ENCODE data around the gene ZCCHC17. TPM values are rescaled to one million over a fixed set of nuclear protein-coding genes. Genes with fewer than 3 reads are reported as not detected.

ZCCHC17 gene
- total RNA-seq, 1 experiment from 2014 or later: 42.0 TPM

DNA sequence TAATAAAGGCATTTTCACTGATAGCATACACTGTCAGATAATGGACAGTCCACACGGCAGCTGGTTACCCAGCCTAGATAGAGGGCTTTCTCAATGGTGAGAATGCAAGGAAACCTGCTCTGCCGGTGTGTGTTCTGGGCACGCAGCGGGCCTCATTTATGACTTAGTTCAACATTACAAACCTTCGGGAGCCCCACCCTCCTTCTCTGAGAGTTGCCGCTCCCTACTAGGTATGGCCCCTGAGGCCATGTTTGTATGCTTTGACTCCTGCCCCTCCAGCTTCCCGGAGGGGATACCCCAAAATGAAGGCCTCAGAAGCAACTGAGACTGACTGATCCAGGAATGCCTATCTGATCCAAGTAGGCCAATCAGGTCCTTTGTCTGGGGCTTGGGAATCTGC is 93.2 kb downstream of the ZCCHC17 start (continued):
- TF ChIP-seq, protein P1, sequence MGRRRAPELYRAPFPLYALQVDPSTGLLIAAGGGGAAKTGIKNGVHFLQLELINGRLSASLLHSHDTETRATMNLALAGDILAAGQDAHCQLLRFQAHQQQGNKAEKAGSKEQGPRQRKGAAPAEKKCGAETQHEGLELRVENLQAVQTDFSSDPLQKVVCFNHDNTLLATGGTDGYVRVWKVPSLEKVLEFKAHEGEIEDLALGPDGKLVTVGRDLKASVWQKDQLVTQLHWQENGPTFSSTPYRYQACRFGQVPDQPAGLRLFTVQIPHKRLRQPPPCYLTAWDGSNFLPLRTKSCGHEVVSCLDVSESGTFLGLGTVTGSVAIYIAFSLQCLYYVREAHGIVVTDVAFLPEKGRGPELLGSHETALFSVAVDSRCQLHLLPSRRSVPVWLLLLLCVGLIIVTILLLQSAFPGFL (CRISPR knock-in tag; IDR thresholded peaks at IDR 0.05; ENCODE audit: borderline replicate concordance): no peak
- no peak for TF ChIP-seq TEAD1 (CRISPR knock-in tag; IDR thresholded peaks at IDR 0.05)
- TF ChIP-seq IRF2 (CRISPR knock-in tag; IDR thresholded peaks at IDR 0.05; ENCODE audit: borderline replicate concordance, low read depth): no peak
- TF ChIP-seq CREB1 (CRISPR knock-in tag; IDR thresholded peaks at IDR 0.05): no peak

DNA sequence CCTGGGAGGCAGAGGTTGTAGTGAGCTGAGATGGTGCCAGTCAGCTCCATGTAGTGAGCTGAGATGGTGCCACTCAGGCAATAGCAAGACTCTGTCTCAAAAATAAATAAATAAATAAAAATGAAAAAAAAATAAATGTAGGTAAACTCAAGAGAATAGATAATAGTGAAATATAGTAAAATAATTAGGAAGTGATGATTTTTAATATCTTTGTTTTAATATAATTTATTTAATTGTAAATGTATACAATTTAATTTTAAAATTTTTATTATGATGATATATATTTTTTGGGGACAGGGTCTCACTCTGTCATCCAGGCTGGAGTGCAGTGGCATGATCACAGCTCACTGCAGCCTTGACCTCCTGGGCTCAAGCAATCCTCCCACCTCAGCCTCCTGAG is 96.6 kb downstream of the ZCCHC17 start:
- ChIA-PET CTCF (interaction anchor here (2.8 to 6.3 kb wide), 3 partner anchors 9 to 26 kb away, joined by 27 to 225 read pairs (median 85); partner anchors contain the start of gene FABP3), POLR2A (interaction anchor here (0.5 to 1.9 kb wide), 2 partner anchors 21 to 38 kb away, joined by 3 to 8 read pairs; no protein-coding TSS in a partner anchor)
- no peak overlapping the region for H3K4me3 Mint-ChIP-seq
- no peaks in the 10 kb centered on the region for H3K36me3 Mint-ChIP-seq
- no peak overlapping the region for H3K27ac Mint-ChIP-seq
- H3K27me3 Mint-ChIP-seq (ENCODE audit: low read depth): peaks cover 9% of the 10 kb centered on the region
- no peaks in the 10 kb centered on the region for H3K9me3 Mint-ChIP-seq
- H3K4me1 Mint-ChIP-seq: peaks cover 19% of the 10 kb centered on the region
- peak; percentile 95 for TF ChIP-seq HMGA2 (CRISPR knock-in tag; IDR thresholded peaks at IDR 0.05)
- no peak for TF ChIP-seq GTF2I (CRISPR knock-in tag; conservative IDR thresholded peaks at IDR 0.05)
- no peak for TF ChIP-seq ZNF121 (CRISPR knock-in tag; IDR thresholded peaks at IDR 0.05)
- TF ChIP-seq, protein P2, sequence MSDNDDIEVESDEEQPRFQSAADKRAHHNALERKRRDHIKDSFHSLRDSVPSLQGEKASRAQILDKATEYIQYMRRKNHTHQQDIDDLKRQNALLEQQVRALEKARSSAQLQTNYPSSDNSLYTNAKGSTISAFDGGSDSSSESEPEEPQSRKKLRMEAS (CRISPR knock-in tag; IDR thresholded peaks at IDR 0.05): no peak
- no peak for DNase-seq (ENCODE audit: low spot score)
- ATAC-seq: no peak

DNA sequence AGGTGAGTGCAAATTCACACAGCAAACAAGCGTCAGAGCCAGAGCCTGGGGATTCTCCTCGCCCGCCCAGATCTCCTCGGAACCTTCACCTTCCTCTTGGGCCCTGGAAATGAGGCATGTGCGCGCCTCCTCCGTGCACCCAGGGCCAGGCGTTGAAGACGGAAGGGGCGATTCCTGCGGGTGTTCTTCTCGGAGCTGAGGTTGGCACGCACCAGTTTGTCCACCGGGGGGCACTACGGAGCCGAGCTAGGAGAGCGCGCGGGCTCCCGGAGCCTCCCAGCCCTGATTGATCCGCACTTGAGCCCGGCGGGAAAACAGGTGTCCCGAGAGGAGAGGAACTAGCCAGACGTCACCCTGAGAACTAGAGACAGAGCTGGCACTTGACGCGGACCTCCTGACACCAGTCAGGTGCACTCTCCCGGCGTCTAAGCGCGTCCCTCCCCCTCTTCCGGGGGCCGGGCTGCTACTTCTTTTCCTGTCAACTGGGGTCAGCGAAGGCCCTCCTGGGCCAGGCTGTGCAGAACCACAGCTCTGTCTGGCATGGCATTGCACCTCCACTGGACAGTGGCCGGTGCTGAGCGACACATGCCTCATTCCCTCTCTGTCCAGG is 97.9 kb downstream of the ZCCHC17 start:
- peaks cover 19% of the 10 kb centered on the region for H3K4me1 Mint-ChIP-seq
- ATAC-seq (peak; percentile 95), DNase-seq (ENCODE audit: low spot score) (peak; percentile 96)
- ChIA-PET POLR2A (interaction anchor here (1.2 to 1.9 kb wide), 4 partner anchors 20 to 155 kb away, joined by 5 to 14 read pairs (median 7); partner anchors contain the start of gene FABP3), CTCF (interaction anchor here (0.6 to 6.3 kb wide), 46 partner anchors 9 to 667 kb away, joined by 3 to 225 read pairs (median 4); partner anchors contain the start of genes FABP3, HCRTR1, PEF1 and SERINC2)
- H3K27me3 Mint-ChIP-seq (ENCODE audit: low read depth): peaks cover 9% of the 10 kb centered on the region
- H3K9me3 Mint-ChIP-seq: no peaks in the 10 kb centered on the region
- no peak overlapping the region for H3K27ac Mint-ChIP-seq
- H3K36me3 Mint-ChIP-seq: no peaks in the 10 kb centered on the region
- peak overlapping the region; percentile 63 for H3K4me3 Mint-ChIP-seq
- TF ChIP-seq ETV6 (CRISPR knock-in tag; IDR thresholded peaks at IDR 0.05): peak; percentile 28; the same call in 1 of the 2 replicates
- TF ChIP-seq FOXP1 (CRISPR knock-in tag; IDR thresholded peaks at IDR 0.05; ENCODE audit: borderline replicate concordance): peak; percentile 72; the same call in 1 of the 2 replicates
- TF ChIP-seq, protein P3, sequence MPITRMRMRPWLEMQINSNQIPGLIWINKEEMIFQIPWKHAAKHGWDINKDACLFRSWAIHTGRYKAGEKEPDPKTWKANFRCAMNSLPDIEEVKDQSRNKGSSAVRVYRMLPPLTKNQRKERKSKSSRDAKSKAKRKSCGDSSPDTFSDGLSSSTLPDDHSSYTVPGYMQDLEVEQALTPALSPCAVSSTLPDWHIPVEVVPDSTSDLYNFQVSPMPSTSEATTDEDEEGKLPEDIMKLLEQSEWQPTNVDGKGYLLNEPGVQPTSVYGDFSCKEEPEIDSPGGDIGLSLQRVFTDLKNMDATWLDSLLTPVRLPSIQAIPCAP (CRISPR knock-in tag; IDR thresholded peaks at IDR 0.05): no peak
- TF ChIP-seq, protein P1 (CRISPR knock-in tag; IDR thresholded peaks at IDR 0.05; ENCODE audit: borderline replicate concordance): no peak
- TF ChIP-seq, protein P4, sequence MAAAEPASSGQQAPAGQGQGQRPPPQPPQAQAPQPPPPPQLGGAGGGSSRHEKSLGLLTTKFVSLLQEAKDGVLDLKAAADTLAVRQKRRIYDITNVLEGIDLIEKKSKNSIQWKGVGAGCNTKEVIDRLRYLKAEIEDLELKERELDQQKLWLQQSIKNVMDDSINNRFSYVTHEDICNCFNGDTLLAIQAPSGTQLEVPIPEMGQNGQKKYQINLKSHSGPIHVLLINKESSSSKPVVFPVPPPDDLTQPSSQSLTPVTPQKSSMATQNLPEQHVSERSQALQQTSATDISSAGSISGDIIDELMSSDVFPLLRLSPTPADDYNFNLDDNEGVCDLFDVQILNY (CRISPR knock-in tag; IDR thresholded peaks at IDR 0.05): peak; percentile 89; the same call in 1 of the 2 replicates
- TF ChIP-seq, protein P5, sequence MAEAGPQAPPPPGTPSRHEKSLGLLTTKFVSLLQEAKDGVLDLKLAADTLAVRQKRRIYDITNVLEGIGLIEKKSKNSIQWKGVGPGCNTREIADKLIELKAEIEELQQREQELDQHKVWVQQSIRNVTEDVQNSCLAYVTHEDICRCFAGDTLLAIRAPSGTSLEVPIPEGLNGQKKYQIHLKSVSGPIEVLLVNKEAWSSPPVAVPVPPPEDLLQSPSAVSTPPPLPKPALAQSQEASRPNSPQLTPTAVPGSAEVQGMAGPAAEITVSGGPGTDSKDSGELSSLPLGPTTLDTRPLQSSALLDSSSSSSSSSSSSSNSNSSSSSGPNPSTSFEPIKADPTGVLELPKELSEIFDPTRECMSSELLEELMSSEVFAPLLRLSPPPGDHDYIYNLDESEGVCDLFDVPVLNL (CRISPR knock-in tag; IDR thresholded peaks at IDR 0.05; ENCODE audit: borderline replicate concordance, low read depth): peak; percentile 79; the same call in 1 of the 2 replicates
- TF ChIP-seq, protein P6, sequence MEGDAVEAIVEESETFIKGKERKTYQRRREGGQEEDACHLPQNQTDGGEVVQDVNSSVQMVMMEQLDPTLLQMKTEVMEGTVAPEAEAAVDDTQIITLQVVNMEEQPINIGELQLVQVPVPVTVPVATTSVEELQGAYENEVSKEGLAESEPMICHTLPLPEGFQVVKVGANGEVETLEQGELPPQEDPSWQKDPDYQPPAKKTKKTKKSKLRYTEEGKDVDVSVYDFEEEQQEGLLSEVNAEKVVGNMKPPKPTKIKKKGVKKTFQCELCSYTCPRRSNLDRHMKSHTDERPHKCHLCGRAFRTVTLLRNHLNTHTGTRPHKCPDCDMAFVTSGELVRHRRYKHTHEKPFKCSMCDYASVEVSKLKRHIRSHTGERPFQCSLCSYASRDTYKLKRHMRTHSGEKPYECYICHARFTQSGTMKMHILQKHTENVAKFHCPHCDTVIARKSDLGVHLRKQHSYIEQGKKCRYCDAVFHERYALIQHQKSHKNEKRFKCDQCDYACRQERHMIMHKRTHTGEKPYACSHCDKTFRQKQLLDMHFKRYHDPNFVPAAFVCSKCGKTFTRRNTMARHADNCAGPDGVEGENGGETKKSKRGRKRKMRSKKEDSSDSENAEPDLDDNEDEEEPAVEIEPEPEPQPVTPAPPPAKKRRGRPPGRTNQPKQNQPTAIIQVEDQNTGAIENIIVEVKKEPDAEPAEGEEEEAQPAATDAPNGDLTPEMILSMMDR (IDR thresholded peaks at IDR 0.05): peak; percentile 72
- TF ChIP-seq, protein P2 (CRISPR knock-in tag; IDR thresholded peaks at IDR 0.05): peak; percentile 89
- TF ChIP-seq, protein P7, sequence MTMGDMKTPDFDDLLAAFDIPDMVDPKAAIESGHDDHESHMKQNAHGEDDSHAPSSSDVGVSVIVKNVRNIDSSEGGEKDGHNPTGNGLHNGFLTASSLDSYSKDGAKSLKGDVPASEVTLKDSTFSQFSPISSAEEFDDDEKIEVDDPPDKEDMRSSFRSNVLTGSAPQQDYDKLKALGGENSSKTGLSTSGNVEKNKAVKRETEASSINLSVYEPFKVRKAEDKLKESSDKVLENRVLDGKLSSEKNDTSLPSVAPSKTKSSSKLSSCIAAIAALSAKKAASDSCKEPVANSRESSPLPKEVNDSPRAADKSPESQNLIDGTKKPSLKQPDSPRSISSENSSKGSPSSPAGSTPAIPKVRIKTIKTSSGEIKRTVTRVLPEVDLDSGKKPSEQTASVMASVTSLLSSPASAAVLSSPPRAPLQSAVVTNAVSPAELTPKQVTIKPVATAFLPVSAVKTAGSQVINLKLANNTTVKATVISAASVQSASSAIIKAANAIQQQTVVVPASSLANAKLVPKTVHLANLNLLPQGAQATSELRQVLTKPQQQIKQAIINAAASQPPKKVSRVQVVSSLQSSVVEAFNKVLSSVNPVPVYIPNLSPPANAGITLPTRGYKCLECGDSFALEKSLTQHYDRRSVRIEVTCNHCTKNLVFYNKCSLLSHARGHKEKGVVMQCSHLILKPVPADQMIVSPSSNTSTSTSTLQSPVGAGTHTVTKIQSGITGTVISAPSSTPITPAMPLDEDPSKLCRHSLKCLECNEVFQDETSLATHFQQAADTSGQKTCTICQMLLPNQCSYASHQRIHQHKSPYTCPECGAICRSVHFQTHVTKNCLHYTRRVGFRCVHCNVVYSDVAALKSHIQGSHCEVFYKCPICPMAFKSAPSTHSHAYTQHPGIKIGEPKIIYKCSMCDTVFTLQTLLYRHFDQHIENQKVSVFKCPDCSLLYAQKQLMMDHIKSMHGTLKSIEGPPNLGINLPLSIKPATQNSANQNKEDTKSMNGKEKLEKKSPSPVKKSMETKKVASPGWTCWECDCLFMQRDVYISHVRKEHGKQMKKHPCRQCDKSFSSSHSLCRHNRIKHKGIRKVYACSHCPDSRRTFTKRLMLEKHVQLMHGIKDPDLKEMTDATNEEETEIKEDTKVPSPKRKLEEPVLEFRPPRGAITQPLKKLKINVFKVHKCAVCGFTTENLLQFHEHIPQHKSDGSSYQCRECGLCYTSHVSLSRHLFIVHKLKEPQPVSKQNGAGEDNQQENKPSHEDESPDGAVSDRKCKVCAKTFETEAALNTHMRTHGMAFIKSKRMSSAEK (CRISPR knock-in tag; IDR thresholded peaks at IDR 0.05; ENCODE audit: borderline replicate concordance): no peak
- TF ChIP-seq NFE2L1 (CRISPR knock-in tag; IDR thresholded peaks at IDR 0.05): peak; percentile 36; the same call in 1 of the 2 replicates
- TF ChIP-seq, protein P8, sequence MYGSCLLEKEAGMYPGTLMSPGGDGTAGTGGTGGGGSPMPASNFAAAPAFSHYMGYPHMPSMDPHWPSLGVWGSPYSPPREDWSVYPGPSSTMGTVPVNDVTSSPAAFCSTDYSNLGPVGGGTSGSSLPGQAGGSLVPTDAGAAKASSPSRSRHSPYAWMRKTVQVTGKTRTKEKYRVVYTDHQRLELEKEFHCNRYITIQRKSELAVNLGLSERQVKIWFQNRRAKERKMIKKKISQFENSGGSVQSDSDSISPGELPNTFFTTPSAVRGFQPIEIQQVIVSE (CRISPR knock-in tag; IDR thresholded peaks at IDR 0.05; ENCODE audit: borderline replicate concordance): no peak
- TF ChIP-seq JAZF1 (CRISPR knock-in tag; IDR thresholded peaks at IDR 0.05): no peak

Measured in WTC11 (cell line).